ENCODE measurements around the gene SLC24A1. TPM values are rescaled to one million over a fixed set of nuclear protein-coding genes. Genes with fewer than 3 reads are reported as not detected.

SLC24A1 gene
- total RNA-seq, 4 donors from 2014 or later: 2.0 to 12.3 (median 8.8) TPM

DNA sequence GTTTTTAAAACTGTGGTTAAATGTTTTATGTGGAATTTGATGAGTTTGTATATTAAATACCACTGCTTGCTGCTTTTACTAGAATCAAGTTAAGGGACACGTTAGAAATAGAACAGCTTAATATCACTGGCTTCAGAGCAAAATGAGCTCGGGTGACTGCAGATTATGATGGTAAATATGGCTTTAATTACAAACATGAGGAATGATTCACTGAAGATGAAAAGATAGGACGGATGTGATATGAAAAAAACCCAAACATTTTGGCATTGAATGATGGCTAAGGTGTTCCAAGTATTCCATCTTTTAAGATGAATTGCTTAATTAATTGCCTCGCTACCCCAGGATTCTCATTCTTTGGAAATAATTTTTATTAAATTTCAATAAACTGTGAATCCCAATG is 33.7 kb downstream of the SLC24A1 start:
- no peaks in the 10 kb centered on the region for H3K36me3 ChIP-seq
- no peaks in the 10 kb centered on the region for H3K27me3 ChIP-seq
- H3K4me3 ChIP-seq: no peak overlapping the region
- no peaks in the 10 kb centered on the region for H3K9me3 ChIP-seq
- no peak overlapping the region for H3K27ac ChIP-seq
- intact Hi-C loops (cut with DNase I; ENCODE audit: low total_unique reads): no loop called here
- DNase-seq: no peak
- no peak for TF ChIP-seq CTCF (IDR thresholded peaks at IDR 0.05)
- TF ChIP-seq POLR2A (IDR thresholded peaks at IDR 0.05): no peak
- no peaks in the 10 kb centered on the region for H3K4me1 ChIP-seq

DNA sequence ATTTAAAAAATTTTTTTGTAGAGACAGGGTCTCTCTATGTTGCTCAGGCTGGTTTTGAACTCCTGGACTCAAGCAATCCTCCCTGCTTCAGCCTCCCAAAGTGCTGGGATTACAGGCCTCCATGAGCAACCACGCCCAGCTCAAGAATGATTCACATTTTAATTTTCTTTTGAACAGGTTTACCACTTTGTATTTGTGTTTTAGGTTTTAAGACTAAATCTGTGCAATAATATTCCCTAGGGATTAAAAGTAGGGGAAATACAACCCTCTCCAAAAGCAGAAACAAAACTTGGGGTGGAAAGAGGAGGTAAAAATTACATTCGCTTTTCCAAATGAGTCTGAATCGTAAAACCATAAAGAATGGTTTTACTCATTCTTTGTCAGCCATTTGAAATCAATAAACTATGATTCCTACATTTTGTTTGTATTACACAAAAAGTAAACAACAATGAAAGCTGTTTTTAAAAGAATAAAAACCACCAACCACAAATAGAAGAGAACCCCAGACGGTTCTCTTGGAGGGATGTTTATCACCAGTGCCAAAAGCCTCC is 37.8 kb downstream of the SLC24A1 start:
- no peaks in the 10 kb centered on the region for H3K9me3 ChIP-seq
- intact Hi-C loops (cut with DNase I; ENCODE audit: low total_unique reads): no loop called here
- TF ChIP-seq CTCF (IDR thresholded peaks at IDR 0.05) (no peak), POLR2A (IDR thresholded peaks at IDR 0.05) (no peak)
- no peaks in the 10 kb centered on the region for H3K36me3 ChIP-seq
- H3K4me1 ChIP-seq: no peaks in the 10 kb centered on the region
- no peak overlapping the region for H3K27ac ChIP-seq
- no peak overlapping the region for H3K4me3 ChIP-seq
- no peak for DNase-seq
- no peaks in the 10 kb centered on the region for H3K27me3 ChIP-seq

- H3K27me3 ChIP-seq: no peaks in the 10 kb centered on the region
- H3K27ac ChIP-seq: no peak overlapping the region
- no peak overlapping the region for H3K4me3 ChIP-seq
- H3K36me3 ChIP-seq: no peaks in the 10 kb centered on the region
- H3K9me3 ChIP-seq: no peaks in the 10 kb centered on the region
- no peak for TF ChIP-seq POLR2A (IDR thresholded peaks at IDR 0.05)
- no peak for TF ChIP-seq CTCF (IDR thresholded peaks at IDR 0.05)
- H3K4me1 ChIP-seq: no peaks in the 10 kb centered on the region
- no peak for DNase-seq
- intact Hi-C loops (cut with DNase I; ENCODE audit: low total_unique reads): no loop called here
Measured at GRCh38 chr15:65660927-65661326, 39.2 kb downstream of the SLC24A1 start.

- TF ChIP-seq CTCF (IDR thresholded peaks at IDR 0.05) (no peak), POLR2A (IDR thresholded peaks at IDR 0.05) (no peak)
- no peak overlapping the region for H3K4me3 ChIP-seq
- H3K27me3 ChIP-seq: no peaks in the 10 kb centered on the region
- no peaks in the 10 kb centered on the region for H3K36me3 ChIP-seq
- intact Hi-C loops (cut with DNase I; ENCODE audit: low total_unique reads): no loop called here
- no peaks in the 10 kb centered on the region for H3K4me1 ChIP-seq
- no peaks in the 10 kb centered on the region for H3K9me3 ChIP-seq
- H3K27ac ChIP-seq: no peak overlapping the region
- DNase-seq: no peak
Measured at GRCh38 chr15:65663521-65663920, 41.8 kb downstream of the SLC24A1 start.

DNA sequence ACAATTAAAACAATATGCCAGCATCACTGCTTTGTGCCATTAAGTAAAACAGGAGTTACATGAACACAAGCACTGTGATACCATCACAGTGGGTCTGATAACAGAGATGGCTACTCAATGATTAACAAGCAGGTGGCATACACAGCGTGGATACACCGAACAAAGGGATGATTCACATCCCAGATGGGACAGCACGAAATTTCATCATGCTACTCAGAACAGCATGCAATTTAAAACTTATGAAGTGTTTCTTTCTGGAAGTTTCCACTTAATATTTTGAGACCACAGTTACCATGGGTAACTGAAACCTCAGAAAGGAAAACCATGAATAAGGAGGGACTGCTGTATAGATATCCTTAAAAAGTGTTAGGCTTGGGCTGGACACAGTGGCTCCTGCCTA is 44.5 kb downstream of the SLC24A1 start:
- no peak for DNase-seq
- no peaks in the 10 kb centered on the region for H3K36me3 ChIP-seq
- H3K4me3 ChIP-seq: no peak overlapping the region
- TF ChIP-seq POLR2A (IDR thresholded peaks at IDR 0.05) (no peak), CTCF (IDR thresholded peaks at IDR 0.05) (no peak)
- intact Hi-C loops (cut with DNase I; ENCODE audit: low total_unique reads): no loop called here
- no peaks in the 10 kb centered on the region for H3K9me3 ChIP-seq
- no peak overlapping the region for H3K27ac ChIP-seq
- no peaks in the 10 kb centered on the region for H3K27me3 ChIP-seq
- H3K4me1 ChIP-seq: no peaks in the 10 kb centered on the region
